OCI-LY7 (cell line): ENCODE data around the gene CBFB.

ENCODE experiments used
- EZH2phosphoT487 ChIP-seq: fragments of 200-600 bp; sonication (generic); IDR thresholded peaks from 2 replicates; pipeline ENCODE4 v1.6.1; 2018; ENCODE audit warnings: low read depth, borderline replicate concordance, mild to moderate bottlenecking, mixed run types, antibody characterized with exemption, low read length, moderate library complexity, mixed read lengths
- TF ChIP-seq, protein P1 (sequence below): fragments of 200-600 bp; sonication (generic); conservative IDR thresholded peaks from 2 replicates; pipeline ENCODE4 v1.5.1; 2014; ENCODE audit warnings: mild to moderate bottlenecking, antibody characterized with exemption, low read length, moderate library complexity, mixed read lengths

DNA sequence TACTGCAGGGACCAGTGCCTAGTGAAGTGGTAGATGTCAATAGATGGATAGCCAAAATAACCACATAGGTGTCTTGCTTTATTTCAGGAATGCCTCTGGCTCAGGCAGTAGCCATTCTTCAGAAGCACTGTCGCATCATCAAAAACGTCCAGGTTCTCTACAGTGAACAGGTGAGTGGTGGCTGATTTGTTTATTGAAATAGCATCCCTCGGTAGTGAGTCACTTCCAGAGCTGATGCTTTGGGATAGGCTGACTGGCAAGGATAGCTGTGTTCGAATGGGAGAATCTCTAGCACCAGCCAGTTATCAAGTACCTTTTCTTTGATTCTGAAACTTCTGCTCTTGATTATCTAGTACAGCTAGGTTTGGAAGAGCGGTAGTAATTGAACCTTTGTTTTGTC, 91.1 kb downstream of the CBFB start:
- TF ChIP-seq, protein P1, sequence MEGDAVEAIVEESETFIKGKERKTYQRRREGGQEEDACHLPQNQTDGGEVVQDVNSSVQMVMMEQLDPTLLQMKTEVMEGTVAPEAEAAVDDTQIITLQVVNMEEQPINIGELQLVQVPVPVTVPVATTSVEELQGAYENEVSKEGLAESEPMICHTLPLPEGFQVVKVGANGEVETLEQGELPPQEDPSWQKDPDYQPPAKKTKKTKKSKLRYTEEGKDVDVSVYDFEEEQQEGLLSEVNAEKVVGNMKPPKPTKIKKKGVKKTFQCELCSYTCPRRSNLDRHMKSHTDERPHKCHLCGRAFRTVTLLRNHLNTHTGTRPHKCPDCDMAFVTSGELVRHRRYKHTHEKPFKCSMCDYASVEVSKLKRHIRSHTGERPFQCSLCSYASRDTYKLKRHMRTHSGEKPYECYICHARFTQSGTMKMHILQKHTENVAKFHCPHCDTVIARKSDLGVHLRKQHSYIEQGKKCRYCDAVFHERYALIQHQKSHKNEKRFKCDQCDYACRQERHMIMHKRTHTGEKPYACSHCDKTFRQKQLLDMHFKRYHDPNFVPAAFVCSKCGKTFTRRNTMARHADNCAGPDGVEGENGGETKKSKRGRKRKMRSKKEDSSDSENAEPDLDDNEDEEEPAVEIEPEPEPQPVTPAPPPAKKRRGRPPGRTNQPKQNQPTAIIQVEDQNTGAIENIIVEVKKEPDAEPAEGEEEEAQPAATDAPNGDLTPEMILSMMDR, result no peak
- TF ChIP-seq EZH2phosphoT487, result no peak
